ENCODE results near the gene HSPBP1.

HSPBP1 gene

DNA sequence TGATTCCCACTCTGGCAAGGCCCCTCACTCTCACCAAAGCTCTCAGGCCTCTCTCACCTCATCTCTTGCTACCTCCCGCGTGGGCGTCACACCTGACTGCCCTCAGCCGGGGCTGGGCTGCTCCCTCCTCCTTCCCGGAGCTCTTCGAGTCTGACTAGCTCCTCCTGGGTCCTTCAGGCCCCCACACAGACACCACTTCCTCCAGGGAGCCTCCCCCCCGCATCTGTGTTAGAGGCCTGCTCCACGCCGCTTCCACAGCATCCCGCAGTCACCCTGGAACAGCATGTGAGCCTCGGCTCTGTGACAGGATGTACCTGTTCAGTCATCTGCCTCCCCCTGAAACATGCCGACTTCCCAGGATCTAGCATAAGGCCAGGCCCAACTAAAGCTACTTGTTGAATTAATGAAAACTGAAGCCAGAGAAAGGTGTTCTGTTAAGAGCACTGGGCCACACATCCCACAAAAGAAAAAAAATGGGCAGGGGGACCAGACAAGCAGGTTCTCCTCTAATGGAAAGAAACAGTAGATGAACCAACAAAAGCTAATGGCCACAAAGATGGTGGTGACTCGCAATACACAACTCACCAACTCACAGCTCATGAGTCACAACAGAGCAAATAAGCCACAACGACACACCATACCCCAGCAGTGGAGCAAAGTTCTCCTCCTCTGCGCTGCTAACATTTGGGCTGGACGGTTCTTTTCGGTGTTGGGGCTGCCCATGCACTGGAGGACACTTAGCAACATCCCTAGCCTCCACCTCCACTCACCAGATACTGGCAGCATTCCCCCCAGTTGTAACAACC, 24.1 kb downstream of the HSPBP1 start:
- no peak for DNase-seq (ENCODE audit: low read depth in 2 of 2)

DNA sequence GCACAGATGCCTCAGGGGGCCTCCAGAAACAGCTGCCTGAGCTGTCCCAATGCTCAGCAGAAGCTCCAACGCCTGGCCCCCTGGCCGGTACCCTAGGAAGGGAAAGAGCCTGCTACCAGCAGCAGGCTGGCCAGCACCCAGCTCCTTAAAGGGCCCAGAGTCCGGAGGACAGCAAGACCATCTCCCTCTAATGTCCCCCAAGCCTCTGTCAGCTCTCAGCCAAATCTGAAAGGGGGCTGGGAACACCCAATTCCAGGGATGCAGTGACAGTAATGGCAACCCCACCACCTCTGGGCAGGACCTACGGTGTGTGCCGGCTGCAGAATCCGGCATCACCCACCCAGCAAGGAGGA, 25.3 kb downstream of the HSPBP1 start:
- no peak for DNase-seq (ENCODE audit: low read depth in 2 of 2)

- DNase-seq (ENCODE audit: low read depth in 2 of 2), result no peak
Measured at GRCh38 chr19:55253842-55254624, 25.9 kb downstream of the HSPBP1 start.

- DNase-seq (ENCODE audit: low read depth in 2 of 2), result no peak
Measured at GRCh38 chr19:55252760-55253663, 26.9 kb downstream of the HSPBP1 start.

- DNase-seq (ENCODE audit: low read depth in 2 of 2), result no peak
Measured at GRCh38 chr19:55251341-55252081, 28.4 kb downstream of the HSPBP1 start.

DNA sequence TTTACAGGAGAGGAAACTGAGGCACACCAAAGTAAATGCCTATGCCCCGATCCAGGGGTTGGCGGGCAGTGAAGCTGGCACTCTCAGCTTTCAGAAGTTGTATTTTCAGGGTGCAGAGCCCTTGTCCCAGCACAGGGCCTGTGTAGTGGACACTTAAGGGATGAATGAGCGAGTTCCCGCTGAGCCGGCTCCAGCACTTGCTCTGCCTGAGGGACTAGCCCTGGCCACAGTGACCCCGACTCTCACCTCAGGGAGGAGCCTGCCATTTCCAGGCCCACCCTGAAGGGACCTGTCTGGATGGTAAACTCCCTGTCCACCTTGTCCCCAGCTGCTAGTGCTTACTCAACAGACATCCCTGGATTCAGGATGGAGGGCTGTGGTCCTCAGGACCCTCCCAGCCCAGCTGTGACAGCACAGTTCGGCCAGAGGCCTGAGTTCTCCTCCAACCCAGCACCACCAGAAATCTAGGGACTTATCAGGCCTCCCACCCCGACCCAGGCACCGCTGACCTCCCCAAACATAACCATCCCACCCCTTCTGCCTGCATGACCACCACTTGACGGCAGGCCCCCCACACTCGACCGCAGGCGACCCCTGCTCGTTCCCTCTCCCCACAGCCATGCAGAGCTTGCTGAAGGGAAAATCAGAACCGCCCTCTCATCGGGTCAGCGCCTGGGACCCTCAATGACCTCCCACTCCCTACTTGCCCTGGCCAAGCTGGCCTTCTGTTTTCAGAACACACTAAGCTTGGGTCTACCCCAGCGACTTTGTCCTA, 29.5 kb downstream of the HSPBP1 start:
- DNase-seq (ENCODE audit: low read depth in 2 of 2), result no peak

DNA sequence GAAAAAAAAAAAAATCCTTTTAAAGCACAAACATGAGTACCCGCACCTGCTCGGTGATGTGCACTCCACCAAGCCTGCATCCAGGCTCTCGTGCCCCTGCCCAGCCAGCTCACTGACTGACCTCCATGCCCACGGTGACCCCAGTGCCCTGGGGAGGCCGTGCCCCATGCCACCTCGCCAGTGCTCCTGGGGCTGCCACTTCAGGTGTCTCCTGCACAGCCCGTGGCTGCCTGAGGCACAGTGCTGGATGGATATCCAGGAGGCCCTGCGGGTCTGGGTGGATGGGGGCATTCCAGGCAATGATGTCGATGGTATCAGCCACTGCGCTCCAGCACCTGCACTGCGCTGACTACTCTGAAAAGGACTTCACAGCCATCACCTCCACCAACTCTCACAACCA, 30.1 kb downstream of the HSPBP1 start:
- no peak for DNase-seq (ENCODE audit: low read depth in 2 of 2)

- DNase-seq (ENCODE audit: low read depth in 2 of 2), result no peak
Measured at GRCh38 chr19:55248704-55249103, 31.2 kb downstream of the HSPBP1 start.

GRCh38 chr19:55248166-55248675, 31.7 kb downstream of the HSPBP1 start:
- DNase-seq (ENCODE audit: low read depth in 2 of 2), result no peak

DNA sequence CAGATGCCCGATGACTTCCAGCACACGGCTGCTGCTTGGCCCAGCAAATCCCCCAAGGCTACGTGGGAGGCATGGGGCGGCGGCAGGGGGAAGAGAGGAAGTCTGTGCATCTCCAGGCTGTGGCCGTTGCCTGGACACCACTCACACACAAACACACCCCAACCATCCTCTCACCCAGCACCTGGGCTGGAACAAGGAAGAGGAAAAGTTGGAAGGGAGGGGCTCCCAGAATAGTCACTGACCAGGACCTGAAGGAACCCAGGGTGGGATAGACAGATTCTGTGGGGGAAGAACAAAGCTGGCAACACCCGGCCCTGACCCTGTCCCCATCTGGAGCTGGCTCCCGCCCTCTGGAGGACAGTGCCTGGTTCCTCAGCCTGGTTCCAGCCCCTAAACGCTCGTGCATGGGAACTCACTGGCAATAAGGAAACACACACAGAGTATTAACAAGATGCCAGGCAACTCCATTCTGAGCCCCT, 32.2 kb downstream of the HSPBP1 start:
- no peak for DNase-seq (ENCODE audit: low read depth in 2 of 2)

- DNase-seq (ENCODE audit: low read depth in 2 of 2), result no peak
Measured at GRCh38 chr19:55246462-55247451, 33.2 kb downstream of the HSPBP1 start.

- no peak for DNase-seq (ENCODE audit: low read depth in 2 of 2)
Measured at GRCh38 chr19:55245236-55245904, 34.5 kb downstream of the HSPBP1 start.

DNA sequence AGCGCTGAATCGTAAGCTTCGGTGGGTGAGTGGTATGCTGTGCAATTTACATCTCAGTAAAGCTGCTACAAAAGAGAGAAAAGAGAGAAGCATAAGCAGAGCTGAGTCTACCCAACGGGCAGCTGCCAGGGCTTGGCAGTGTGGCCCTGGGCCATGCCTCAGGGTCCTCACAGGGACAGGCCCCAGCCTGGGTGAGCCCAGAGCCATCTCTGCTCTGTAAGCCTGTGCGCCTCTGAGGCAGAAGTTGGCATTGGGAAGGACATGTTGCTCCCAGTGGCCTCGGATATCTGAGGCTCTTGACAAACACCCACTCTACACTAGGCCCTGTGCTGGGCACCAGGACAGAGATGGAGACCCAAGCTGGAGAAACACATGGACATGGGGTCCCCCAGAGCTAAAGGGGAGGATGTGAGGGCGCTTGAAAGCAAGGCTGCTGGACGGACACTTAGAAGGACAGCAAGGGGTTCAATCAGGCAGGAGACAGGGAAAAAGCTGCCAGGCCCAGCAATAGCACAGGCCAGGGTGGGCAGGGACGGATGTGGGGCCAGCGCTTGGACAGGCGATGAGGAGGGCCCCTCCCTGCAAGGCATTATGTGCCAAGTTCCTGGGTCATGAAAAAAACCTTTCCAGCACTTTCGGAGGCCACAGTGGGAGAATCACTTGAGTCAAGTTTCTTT, 35.8 kb downstream of the HSPBP1 start:
- no peak for DNase-seq (ENCODE audit: low read depth in 2 of 2)

GRCh38 chr19:55242517-55242916, 37.4 kb downstream of the HSPBP1 start:
- no peak for DNase-seq (ENCODE audit: low read depth in 2 of 2)

DNA sequence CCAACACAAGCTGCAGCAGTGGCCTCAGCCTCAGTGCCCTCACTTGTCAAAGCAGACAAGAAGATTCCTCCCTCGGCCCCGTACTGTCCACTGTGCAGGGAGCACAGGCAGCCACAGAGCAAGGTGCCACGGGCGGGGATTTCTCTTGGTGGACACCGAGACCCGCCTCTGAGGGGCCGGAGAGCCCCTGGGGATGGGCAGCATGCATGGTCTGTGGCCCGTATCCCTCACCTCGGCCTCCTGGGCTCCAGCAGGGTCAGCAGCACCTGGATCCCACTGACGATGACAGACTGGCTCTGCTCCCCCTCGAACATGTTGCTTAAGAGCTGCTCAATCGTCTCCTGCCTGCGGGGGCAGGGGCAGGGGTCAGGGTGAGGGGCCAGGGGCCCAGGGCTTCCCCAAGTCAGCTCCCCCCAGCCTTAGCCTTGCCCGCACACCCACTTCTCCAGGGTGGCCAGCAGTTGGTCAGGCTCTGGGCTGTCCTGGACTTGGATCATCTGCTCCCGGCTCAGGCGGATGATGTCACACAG, 37.9 kb downstream of the HSPBP1 start:
- DNase-seq (ENCODE audit: low read depth in 2 of 2), result no peak

- no peak for DNase-seq (ENCODE audit: low read depth in 2 of 2)
Measured at GRCh38 chr19:55241143-55241934, 38.6 kb downstream of the HSPBP1 start.

DNA sequence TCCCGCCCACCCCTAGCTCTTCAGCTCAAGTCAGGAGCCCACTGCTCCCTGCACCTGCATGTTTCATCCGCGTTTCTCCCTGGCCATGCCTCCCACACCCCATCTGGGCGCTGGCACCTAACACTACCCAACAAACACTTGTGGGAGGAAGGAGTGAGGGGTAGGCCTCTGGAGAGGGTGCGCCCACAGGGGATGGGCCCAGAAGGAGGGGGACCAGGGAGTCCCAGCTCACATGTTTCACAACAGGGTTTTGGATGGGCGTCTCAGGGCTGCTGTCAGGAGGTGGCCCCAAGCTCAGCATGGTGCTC, 39.2 kb downstream of the HSPBP1 start:
- no peak for DNase-seq (ENCODE audit: low read depth in 2 of 2)
